H9 (cell line): ENCODE results near the gene PITRM1. TPM values are rescaled to one million over a fixed set of nuclear protein-coding genes. Genes with fewer than 3 reads are reported as not detected.

Source experiments
- DNase-seq: peaks from one replicate; pipeline ENCODE4 v3.0.0-alpha.2; 2017
- H2AFZ ChIP-seq: one replicate; pipeline ENCODE4 v1.6.1; 2013; ENCODE audit warnings: mild to moderate bottlenecking, low read length, control low read depth, moderate library complexity
- H2AK5ac ChIP-seq: 2 replicates; pipeline ENCODE4 v1.6.1; 2013; ENCODE audit warnings: low read length, control low read depth, mixed read lengths; ENCODE audit not compliant: insufficient read length
- H2BK120ac ChIP-seq: one replicate; pipeline ENCODE4 v1.6.1; 2013; ENCODE audit warnings: low read depth, mild to moderate bottlenecking, low read length, control low read depth, inconsistent platforms; ENCODE audit not compliant: poor library complexity, severe bottlenecking
- H2BK12ac ChIP-seq: 2 replicates; pipeline ENCODE4 v1.6.1; 2013; ENCODE audit warnings: low read length, control low read depth, mixed read lengths, low read depth; ENCODE audit not compliant: insufficient read length
- H2BK15ac ChIP-seq: 2 replicates; pipeline ENCODE4 v1.6.1; 2013; ENCODE audit warnings: low read depth, low read length, control low read depth
- H2BK20ac ChIP-seq: one replicate; pipeline ENCODE4 v1.6.1; 2013; ENCODE audit warnings: low read depth, mild to moderate bottlenecking, low read length, control low read depth, inconsistent platforms; ENCODE audit not compliant: poor library complexity, severe bottlenecking
- H2BK5ac ChIP-seq: 2 replicates; pipeline ENCODE4 v1.6.1; 2013; ENCODE audit warnings: low read length, control low read depth, mixed read lengths; ENCODE audit not compliant: insufficient read length
- H3K14ac ChIP-seq: 2 replicates; pipeline ENCODE4 v1.6.1; 2013; ENCODE audit warnings: low read length, control low read depth; ENCODE audit not compliant: insufficient read depth
- H3K18ac ChIP-seq: 2 replicates; pipeline ENCODE4 v1.6.1; 2013; ENCODE audit warnings: low read depth, mild to moderate bottlenecking, mixed read lengths, low read length, control low read depth; ENCODE audit not compliant: insufficient read length
- H3K23ac ChIP-seq: 2 replicates; pipeline ENCODE4 v1.6.1; 2013; ENCODE audit warnings: low read length, control low read depth, mixed read lengths, low read depth; ENCODE audit not compliant: insufficient read length
- H3K23me2 ChIP-seq: 2 replicates; pipeline ENCODE4 v1.6.1; 2013; ENCODE audit warnings: low read depth, mild to moderate bottlenecking, mixed read lengths, low read length, control low read depth; ENCODE audit not compliant: insufficient read length, poor library complexity, severe bottlenecking
- H3K27ac ChIP-seq: 2 replicates; pipeline ENCODE4 v1.5.1; 2013; ENCODE audit warnings: low read length, control low read depth, mixed read lengths, low read depth; ENCODE audit not compliant: insufficient read length
- H3K27me3 ChIP-seq: 2 replicates; pipeline ENCODE4 v1.6.1; 2013; ENCODE audit warnings: low read length, control low read depth, inconsistent platforms; ENCODE audit not compliant: insufficient read depth
- H3K4ac ChIP-seq: 2 replicates; pipeline ENCODE4 v1.6.1; 2013; ENCODE audit warnings: low read depth, mild to moderate bottlenecking, control low read depth, inconsistent platforms, low read length, moderate library complexity
- H3K4me1 ChIP-seq: 2 replicates; pipeline ENCODE4 v1.6.1; 2013; ENCODE audit warnings: low read length, control low read depth, inconsistent platforms; ENCODE audit not compliant: insufficient read depth
- H3K4me2 ChIP-seq: 2 replicates; pipeline ENCODE4 v1.6.1; 2013; ENCODE audit warnings: low read length, control low read depth, mixed read lengths; ENCODE audit not compliant: insufficient read length, insufficient read depth
- H3K56ac ChIP-seq: 2 replicates; pipeline ENCODE4 v1.6.1; 2013; ENCODE audit warnings: low read depth, mild to moderate bottlenecking, mixed read lengths, low read length, control low read depth; ENCODE audit not compliant: insufficient read length
- H3K79me1 ChIP-seq: 2 replicates; pipeline ENCODE4 v1.6.1; 2013; ENCODE audit warnings: low read depth, mild to moderate bottlenecking, moderate library complexity, low read length, control low read depth, inconsistent platforms; ENCODE audit not compliant: insufficient read depth, poor library complexity, severe bottlenecking
- H3K79me2 ChIP-seq: 2 replicates; pipeline ENCODE4 v1.6.1; 2013; ENCODE audit warnings: low read length, control low read depth, inconsistent platforms; ENCODE audit not compliant: insufficient read depth
- H3K9ac ChIP-seq: 2 replicates; pipeline ENCODE4 v1.6.1; 2013; ENCODE audit warnings: low read length, control low read depth, mixed read lengths; ENCODE audit not compliant: insufficient read length; ENCODE audit errors: extremely low read depth
- H3K9me3 ChIP-seq: one replicate; pipeline ENCODE4 v1.6.1; 2013; ENCODE audit warnings: low read depth, low read length, inconsistent platforms; ENCODE audit not compliant: control insufficient read depth
- H3T11ph ChIP-seq: one replicate; pipeline ENCODE4 v1.6.1; 2013; ENCODE audit warnings: mild to moderate bottlenecking, low read length, control low read depth, inconsistent platforms
- H4K20me1 ChIP-seq: one replicate; pipeline ENCODE4 v1.6.1; 2013; ENCODE audit not compliant: control insufficient read depth, insufficient read length, insufficient read depth
- H4K5ac ChIP-seq: 2 replicates; pipeline ENCODE4 v1.6.1; 2013; ENCODE audit warnings: low read depth, mild to moderate bottlenecking, mixed read lengths, low read length, control low read depth; ENCODE audit not compliant: insufficient read length
- H4K8ac ChIP-seq: replicated peaks from 2 replicates; pipeline ENCODE4 v1.6.1; 2013; ENCODE audit warnings: low read length, control low read depth, mixed read lengths, low read depth; ENCODE audit not compliant: insufficient read length
- H4K91ac ChIP-seq: 2 replicates; pipeline ENCODE4 v1.6.1; 2013; ENCODE audit warnings: low read depth, mild to moderate bottlenecking, moderate library complexity, mixed read lengths, low read length, control low read depth; ENCODE audit not compliant: insufficient read length
- H3K27ac Mint-ChIP-seq, 3 experiments: 2 replicates in 2 of 3; 3 replicates in 1 of 3; pipeline ENCODE4 v1.8.0; 2020 to 2021; ENCODE audit warnings: mixed read lengths in 3 of 3, mild to moderate bottlenecking in 1 of 3, moderate library complexity in 1 of 3
- H3K27me3 Mint-ChIP-seq: 2 replicates; pipeline ENCODE4 v1.8.0; 2021; ENCODE audit warnings: low read depth, mild to moderate bottlenecking, moderate library complexity, mixed read lengths
- H3K36me3 Mint-ChIP-seq, 3 experiments: 2 replicates in 2 of 3; 3 replicates in 1 of 3; pipeline ENCODE4 v1.8.0; 2020 to 2021; ENCODE audit warnings: low read depth in 3 of 3, mixed read lengths in 3 of 3; ENCODE audit not compliant: insufficient read depth in 1 of 3
- H3K4me1 Mint-ChIP-seq, 2 experiments: 2 replicates each; pipeline ENCODE4 v1.8.0; 2020; ENCODE audit warnings: mixed read lengths in 2 of 2
- H3K4me3 Mint-ChIP-seq, 2 experiments: 2 replicates in 1 of 2; 3 replicates in 1 of 2; pipeline ENCODE4 v1.8.0; 2020 to 2021; ENCODE audit warnings: mild to moderate bottlenecking in 2 of 2, mixed read lengths in 2 of 2, moderate library complexity in 1 of 2
- H3K9me3 Mint-ChIP-seq, 2 experiments: 2 replicates in 1 of 2; 3 replicates in 1 of 2; pipeline ENCODE4 v1.8.0; 2020; ENCODE audit warnings: mild to moderate bottlenecking in 2 of 2, mixed read lengths in 2 of 2, moderate library complexity in 1 of 2
- CTCF ChIP-seq: fragments of 200-600 bp; sonication (generic); conservative IDR thresholded peaks from 3 replicates; pipeline ENCODE4 v1.8.0; 2021; ENCODE audit warnings: antibody characterized with exemption, mild to moderate bottlenecking
- WGBS: extraction: QIAGEN DNeasy Blood & Tissue Kit; methylation state at CpG from one replicate; pipeline ENCODE4 v1.1.7; 2013; ENCODE audit warnings: missing lambda C conversion rate, low lambda C conversion rate, mixed read lengths; ENCODE audit not compliant: insufficient read length; ENCODE audit errors: extremely low coverage; 5-methylcytosine and 5-hydroxymethylcytosine counted together
- total RNA-seq: library from RNA; stranded (reverse); gene quantifications from 2 replicates; pipeline ENCODE4 v1.2.1, GENCODE V29; 2021

The PITRM1 gene
- total RNA-seq, 1 experiment from 2014 or later, result 27.8 TPM

DNA sequence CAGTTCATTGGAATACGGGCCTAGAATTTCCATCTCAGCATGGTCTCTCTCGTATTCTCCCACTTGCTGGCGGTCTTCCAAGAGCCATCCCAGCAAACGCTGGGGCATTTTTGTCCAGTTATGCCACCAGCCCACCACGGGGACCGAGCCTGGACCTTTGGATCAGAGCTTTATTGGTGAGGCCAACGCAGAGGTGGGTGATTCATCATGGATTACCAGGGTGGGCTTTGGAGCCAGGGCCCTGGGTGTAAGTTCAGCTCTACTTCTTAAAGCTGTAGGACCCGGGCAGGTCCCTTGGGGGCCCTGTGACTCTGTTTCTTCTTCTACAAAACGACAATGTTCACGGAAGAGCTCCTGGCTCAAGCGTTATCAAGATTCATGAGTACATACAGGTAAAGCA, 22.7 kb upstream of the PITRM1 start:
- no peaks in the 10 kb centered on the region for H3K79me2 ChIP-seq
- Mint-ChIP-seq H3K27ac (no peak overlapping the region), H3K9me3 (no peaks in the 10 kb centered on the region), H3K27me3 (peaks cover 20% of the 10 kb centered on the region), H3K36me3 (no peaks in the 10 kb centered on the region), H3K4me1 (peaks cover 13 to 18% of the 10 kb centered on the region in 2 experiments), H3K4me3 (no peak overlapping the region)
- no peaks in the 10 kb centered on the region for H3K79me1 ChIP-seq
- no peak overlapping the region for H2BK15ac ChIP-seq
- no peaks in the 10 kb centered on the region for H3K23me2 ChIP-seq
- no peak overlapping the region for H2BK5ac ChIP-seq
- no peaks in the 10 kb centered on the region for H3K4me1 ChIP-seq
- no peak overlapping the region for H4K5ac ChIP-seq
- H4K20me1 ChIP-seq, result no peaks in the 10 kb centered on the region
- H3K9me3 ChIP-seq, result no peaks in the 10 kb centered on the region
- no peak for DNase-seq
- no peak overlapping the region for H3K27ac ChIP-seq
- H3K9ac ChIP-seq, result no peak overlapping the region
- H3K27me3 ChIP-seq, result no peaks in the 10 kb centered on the region; the same call in 1 of the 2 replicates
- no peak for TF ChIP-seq CTCF
- H2AFZ ChIP-seq, result no peak overlapping the region
- no CpG with 5 or more reads among the region's 11 CpGs for whole genome bisulfite sequencing
- no peak overlapping the region for H3K14ac ChIP-seq
- no peak overlapping the region for H2AK5ac ChIP-seq
- H2BK120ac ChIP-seq, result no peak overlapping the region
- no peak overlapping the region for H3T11ph ChIP-seq
- no peak overlapping the region for H3K4ac ChIP-seq
- H4K91ac ChIP-seq, result no peak overlapping the region
- H3K23ac ChIP-seq, result no peak overlapping the region
- no peak overlapping the region for H2BK12ac ChIP-seq
- no peak overlapping the region for H3K4me2 ChIP-seq
- no peak overlapping the region for H3K56ac ChIP-seq
- H4K8ac ChIP-seq, result no peak overlapping the region
- no peak overlapping the region for H2BK20ac ChIP-seq
- H3K18ac ChIP-seq, result no peak overlapping the region
